Anterior cingulate cortex (tissue), 58 donors: ENCODE results near the gene NAALADL2.

ENCODE experiments used
- DNase-seq, 58 donors: peaks; one replicate each; lab custom pipeline; 2025; lab: John Stamatoyannopoulos, UW

Gene NAALADL2

GRCh38 chr3:174883881-174884675, 24.9 kb downstream of the NAALADL2 start:
- DNase-seq, result no peak

- no peak for DNase-seq
Observed at GRCh38 chr3:174884776-174885568, 25.8 kb downstream of the NAALADL2 start.

- no peak for DNase-seq
Observed at GRCh38 chr3:174891524-174892203, 32.5 kb downstream of the NAALADL2 start.

GRCh38 chr3:174907027-174907426, 47.9 kb downstream of the NAALADL2 start:
- DNase-seq, result no peak

- no peak for DNase-seq
Observed at GRCh38 chr3:174907628-174908407, 48.7 kb downstream of the NAALADL2 start.

GRCh38 chr3:174931473-174932353, 72.6 kb downstream of the NAALADL2 start:
- DNase-seq, result no peak

GRCh38 chr3:174936590-174936989, 77.5 kb downstream of the NAALADL2 start:
- no peak for DNase-seq

- DNase-seq, result no peak
Observed at GRCh38 chr3:174937478-174937877, 78.3 kb downstream of the NAALADL2 start.

- no peak for DNase-seq
Observed at GRCh38 chr3:174938102-174938501, 79.0 kb downstream of the NAALADL2 start.

- DNase-seq, result no peak
Observed at GRCh38 chr3:174940151-174940550, 81.0 kb downstream of the NAALADL2 start.

- no peak for DNase-seq
Observed at GRCh38 chr3:174945276-174945675, 86.1 kb downstream of the NAALADL2 start.

- no peak for DNase-seq
Observed at GRCh38 chr3:174945951-174946350, 86.8 kb downstream of the NAALADL2 start.

- no peak for DNase-seq
Observed at GRCh38 chr3:174949523-174949922, 90.4 kb downstream of the NAALADL2 start.

- DNase-seq, result no peak
Observed at GRCh38 chr3:174951034-174951433, 91.9 kb downstream of the NAALADL2 start.

- DNase-seq, result no peak
Observed at GRCh38 chr3:174951498-174952005, 92.4 kb downstream of the NAALADL2 start.

- DNase-seq, result no peak
Observed at GRCh38 chr3:174953068-174953467, 93.9 kb downstream of the NAALADL2 start.

GRCh38 chr3:174955513-174956016, 96.4 kb downstream of the NAALADL2 start:
- DNase-seq, result no peak

- no peak for DNase-seq
Observed at GRCh38 chr3:174957081-174957480, 97.9 kb downstream of the NAALADL2 start.

GRCh38 chr3:174957551-174958001, 98.4 kb downstream of the NAALADL2 start:
- no peak for DNase-seq
